Pancreas (tissue), 10 donors: ENCODE data around the gene SOBP. TPM values are rescaled to one million over a fixed set of nuclear protein-coding genes. Genes with fewer than 3 reads are reported as not detected.

Experiments
- ATAC-seq, 4 donors: fragments of 200-7000 bp; cut with Tn5 transposase; one replicate each; pipeline versions ENCODE4 v1.8.0 to v1.9.1; 2020; ENCODE audit warnings: mild to moderate bottlenecking in 4 of 4, moderate library complexity in 4 of 4
- DNase-seq, 6 donors: peaks; one replicate each; pipeline ENCODE4 v3.0.0-alpha.2; 2020
- FAIRE-seq: peaks from 2 replicates; lab custom pipeline; 2012; peaks lifted over from hg19 to GRCh38; lab: Jason Lieb, UNC
- H3K27ac ChIP-seq, 4 donors: fragments of 200-600 bp; sonication (generic); 1 replicate in 3 of 4; 2 replicates in 1 of 4; pipeline versions ENCODE4 v1.5.0 to v1.8.0; 2020
- H3K27me3 ChIP-seq, 4 donors: fragments of 200-600 bp; one replicate each; pipeline ENCODE4 v1.8.0; 2021
- H3K36me3 ChIP-seq, 3 donors: fragments of 200-600 bp; sonication (generic) in 1 of 3; one replicate each; pipeline versions ENCODE4 v1.5.0 to v1.8.0; 2020 to 2021
- H3K4me1 ChIP-seq, 3 donors: fragments of 200-600 bp; one replicate each; pipeline ENCODE4 v1.8.0; 2021
- H3K4me3 ChIP-seq, 4 donors: fragments of 200-600 bp; sonication (generic) in 2 of 4; one replicate each; pipeline versions ENCODE4 v1.5.0 to v1.8.0; 2020 to 2021
- H3K9me3 ChIP-seq, 4 donors: fragments of 200-600 bp; one replicate each; pipeline ENCODE4 v1.8.0; 2021
- CTCF ChIP-seq, 4 donors: fragments of 200-600 bp; sonication (generic) in 3 of 4; IDR thresholded peaks; one replicate each; pipeline versions ENCODE4 v1.5.0 to v1.8.0; 2021; ENCODE audit warnings: antibody characterized with exemption in 4 of 4
- WGBS, 2 donors: extraction: QIAGEN DNeasy Blood & Tissue Kit; methylation state at CpG; one replicate each; pipeline ENCODE4 v1.1.7; 2013; 5-methylcytosine and 5-hydroxymethylcytosine counted together
- intact Hi-C, 3 donors: fragments of 100-400 bp; cut with DNase I; formaldehyde crosslinking; loops; one replicate each; pipeline versions ENCODE4 v1.11.1 to v1.14.2; 2022
- polyA plus RNA-seq, 2 donors: library from polyadenylated mRNA; stranded (reverse); fragments of 200-250 nt; gene quantifications; one replicate each; pipeline ENCODE4 v1.2.3, GENCODE V29; 2013
- total RNA-seq, 6 donors: library from RNA; stranded (reverse); fragmentation: NEBNext Ultra II Directional in 4 of 6; extraction: Animal tissue kit (Norgen Biotek cat#: 25700) in 4 of 6; gene quantifications; one replicate each; pipeline versions ENCODE4 v1.2.1 to v1.2.4, GENCODE V29; 2021 to 2023
- donor health status: healthy with polysubstance abuse.
- donor health status: DM: no; HTN: no; CAD: no; lungs with moderate emphysema.
- donor health status: DM: no; HTN: no; CAD: no.
- donor health status: control.
- donor health status: control.
- donor health status: Bipolar disorder and iron deficiency.
- donor health status: DM: yes; HTN: yes; CAD: no.
- donor health status: DM: no; HTN: no; CAD: no.
- donor health status: DM: no; HTN: no; CAD: no.
- donor health status: DM: yes; HTN: yes; CAD: no.

The SOBP gene
- total and polyA plus RNA-seq, 8 donors, result 1.1 to 3.5 (median 2.0) TPM

- WGBS, 2 donors, result 34 to 40% methylated on average over 8 of the region's 8 CpGs
- Histone ChIP-seq H3K27ac (no peak overlapping the region), H3K4me1 (no peaks in the 10 kb centered on the region), H3K4me3 (no peak overlapping the region), H3K9me3 (no peaks in the 10 kb centered on the region), H3K27me3 (no peaks in the 10 kb centered on the region), H3K36me3 (no peaks in the 10 kb centered on the region)
- no peak for FAIRE-seq
- intact Hi-C loops, result loop anchor here in 1 of 3 donors (10.0 kb wide), 1 partner anchor 520 kb away; no protein-coding TSS in a partner anchor
- ATAC-seq, result peak in 3 of 4 donors; percentile 60 to 74 (median 71)
- TF ChIP-seq CTCF (IDR thresholded peaks at IDR 0.05), result peak; percentile 61 to 75 (median 71)
- no peak for DNase-seq
Observed at GRCh38 chr6:107704347-107705013, 214.6 kb downstream of the SOBP start.

GRCh38 chr6:107706516-107707115 is 216.7 kb downstream of the SOBP start:
- Histone ChIP-seq H3K36me3 (no peaks in the 10 kb centered on the region), H3K27me3 (no peaks in the 10 kb centered on the region), H3K9me3 (no peaks in the 10 kb centered on the region), H3K4me3 (no peak overlapping the region), H3K27ac (no peak overlapping the region), H3K4me1 (no peaks in the 10 kb centered on the region)
- 72 to 75% methylated on average over 13 of the region's 13 CpGs for WGBS, 2 donors
- no peak for DNase-seq
- TF ChIP-seq CTCF (IDR thresholded peaks at IDR 0.05), result no peak
- intact Hi-C loops, result loop anchor here in 1 of 3 donors (10.0 kb wide), 1 partner anchor 522 kb away; no protein-coding TSS in a partner anchor
- no peak for FAIRE-seq
- ATAC-seq, result no peak

GRCh38 chr6:107707346-107708275 is 217.7 kb downstream of the SOBP start:
- H3K27ac ChIP-seq, result no peak overlapping the region
- H3K9me3 ChIP-seq, result no peaks in the 10 kb centered on the region
- no peaks in the 10 kb centered on the region for H3K36me3 ChIP-seq
- no peak for FAIRE-seq
- DNase-seq, result no peak
- TF ChIP-seq CTCF (IDR thresholded peaks at IDR 0.05), result no peak
- intact Hi-C loops, result loop anchor here in 1 of 3 donors (10.0 kb wide), 1 partner anchor 523 kb away; no protein-coding TSS in a partner anchor
- 78 to 82% methylated on average over 18 of the region's 18 CpGs for WGBS, 2 donors
- H3K4me1 ChIP-seq, result no peaks in the 10 kb centered on the region
- no peak for ATAC-seq
- H3K4me3 ChIP-seq, result no peak overlapping the region
- H3K27me3 ChIP-seq, result no peaks in the 10 kb centered on the region

- H3K27ac ChIP-seq, result no peak overlapping the region
- H3K4me1 ChIP-seq, result no peaks in the 10 kb centered on the region
- H3K36me3 ChIP-seq, result no peaks in the 10 kb centered on the region
- ATAC-seq (no peak), FAIRE-seq (no peak), DNase-seq (no peak)
- no peak for TF ChIP-seq CTCF (IDR thresholded peaks at IDR 0.05)
- intact Hi-C loops, result loop anchor here in 1 of 3 donors (10.0 kb wide), 1 partner anchor 524 kb away; no protein-coding TSS in a partner anchor
- H3K4me3 ChIP-seq, result no peak overlapping the region
- no peaks in the 10 kb centered on the region for H3K27me3 ChIP-seq
- WGBS, 2 donors, result 68 to 70% methylated on average over 6 of the region's 6 CpGs
- H3K9me3 ChIP-seq, result no peaks in the 10 kb centered on the region
Observed at GRCh38 chr6:107708435-107708834, 218.5 kb downstream of the SOBP start.
